RWPE1 (cell line): Measurements from ENCODE around the gene ELFN2.

ENCODE experiments used
- CTCF ChIA-PET: fragments of 350-600 bp; sonication (Branson Sonifier 250); formaldehyde crosslinking; extraction: SDS; loops from one replicate; lab custom pipeline; 2021; lab: Yijun Ruan, JAX
- POLR2A ChIA-PET: fragments of 400-600 bp; formaldehyde crosslinking; extraction: SDS; loops from one replicate; lab custom pipeline; 2020; ENCODE audit warnings: antibody characterized with exemption; ENCODE audit not compliant: low non-redundant PET; lab: Yijun Ruan, JAX
- DNase-seq: peaks from one replicate; pipeline ENCODE4 v3.0.0; 2012; ENCODE audit warnings: low spot score
- H3K27ac ChIP-seq: fragments of 450-650 bp; 2 replicates; pipeline ENCODE4 v1.5.1; 2017
- TF ChIP-seq, protein P1 (sequence below): fragments of 450-650 bp; conservative IDR thresholded peaks from 2 replicates; pipeline ENCODE4 v1.5.1; 2017; ENCODE audit warnings: low read depth, mild to moderate bottlenecking

Gene ELFN2

DNA sequence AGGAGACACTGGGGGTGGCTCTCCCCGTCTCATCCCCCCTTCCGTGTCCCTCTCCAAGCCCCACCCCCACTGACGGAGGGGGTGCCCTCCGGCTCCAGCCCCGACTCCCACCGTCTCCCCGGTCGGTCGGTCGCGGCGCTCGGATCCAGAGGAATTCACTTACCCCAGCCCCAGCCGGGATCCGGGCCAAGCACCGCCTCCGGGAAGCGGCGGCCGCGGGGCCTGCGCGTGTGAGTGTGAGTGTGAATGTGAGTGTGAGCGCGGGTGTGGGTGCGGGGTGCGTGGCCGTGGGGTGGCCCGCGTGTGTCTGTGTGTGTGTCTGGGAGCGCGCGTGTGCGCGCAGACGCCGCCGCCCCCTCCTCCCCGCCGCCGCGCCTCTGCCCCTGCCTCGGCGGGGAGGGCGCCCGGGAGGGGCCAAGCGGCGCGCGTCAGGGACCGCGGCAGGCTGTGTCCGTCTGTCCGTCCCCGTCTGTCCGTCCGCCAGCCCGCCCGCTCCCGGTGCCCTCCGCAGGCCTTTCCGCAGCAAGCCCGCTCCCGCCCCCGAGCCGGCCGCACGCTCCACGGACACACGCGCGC lies at the start of gene ELFN2:
TSS of gene ELFN2 (minus strand) at position 345 of the 576 bp plus-strand sequence. CDS start 51,945 bp downstream, outside the sequence.
- peak within 1 kb of the TSS; percentile 61 for H3K27ac ChIP-seq
- ChIA-PET CTCF (interaction anchor here (0.6 kb wide), 1 partner anchor 90 kb away, joined by 3 read pairs; no protein-coding TSS in a partner anchor), POLR2A (no interaction called here)
- DNase-seq = peak; percentile 22
- TF ChIP-seq, protein P1, sequence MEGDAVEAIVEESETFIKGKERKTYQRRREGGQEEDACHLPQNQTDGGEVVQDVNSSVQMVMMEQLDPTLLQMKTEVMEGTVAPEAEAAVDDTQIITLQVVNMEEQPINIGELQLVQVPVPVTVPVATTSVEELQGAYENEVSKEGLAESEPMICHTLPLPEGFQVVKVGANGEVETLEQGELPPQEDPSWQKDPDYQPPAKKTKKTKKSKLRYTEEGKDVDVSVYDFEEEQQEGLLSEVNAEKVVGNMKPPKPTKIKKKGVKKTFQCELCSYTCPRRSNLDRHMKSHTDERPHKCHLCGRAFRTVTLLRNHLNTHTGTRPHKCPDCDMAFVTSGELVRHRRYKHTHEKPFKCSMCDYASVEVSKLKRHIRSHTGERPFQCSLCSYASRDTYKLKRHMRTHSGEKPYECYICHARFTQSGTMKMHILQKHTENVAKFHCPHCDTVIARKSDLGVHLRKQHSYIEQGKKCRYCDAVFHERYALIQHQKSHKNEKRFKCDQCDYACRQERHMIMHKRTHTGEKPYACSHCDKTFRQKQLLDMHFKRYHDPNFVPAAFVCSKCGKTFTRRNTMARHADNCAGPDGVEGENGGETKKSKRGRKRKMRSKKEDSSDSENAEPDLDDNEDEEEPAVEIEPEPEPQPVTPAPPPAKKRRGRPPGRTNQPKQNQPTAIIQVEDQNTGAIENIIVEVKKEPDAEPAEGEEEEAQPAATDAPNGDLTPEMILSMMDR = no peak

GRCh38 chr22:37476389-37477329 lies 49.4 kb upstream of the ELFN2 start:
- H3K27ac ChIP-seq = no peak overlapping the region
- ChIA-PET CTCF (no interaction called here), POLR2A (no interaction called here)
- no peak for DNase-seq
- TF ChIP-seq, protein P1 = no peak

GRCh38 chr22:37474447-37475090 lies 47.3 kb upstream of the ELFN2 start:
- no peak overlapping the region for H3K27ac ChIP-seq
- TF ChIP-seq, protein P1 = no peak
- DNase-seq = no peak
- POLR2A ChIA-PET = no interaction called here
- CTCF ChIA-PET = interaction anchor here (0.6 kb wide), 1 partner anchor 550 kb away, joined by 3 read pairs; no protein-coding TSS in a partner anchor

- TF ChIP-seq, protein P1 = no peak
- CTCF ChIA-PET = interaction anchor here (0.5 to 2.2 kb wide), 2 partner anchors 92 to 119 kb away, joined by 5 to 6 read pairs; no protein-coding TSS in a partner anchor
- POLR2A ChIA-PET = no interaction called here
Observed at GRCh38 chr22:37473437-37473946, 46.2 kb upstream of the ELFN2 start.

DNA sequence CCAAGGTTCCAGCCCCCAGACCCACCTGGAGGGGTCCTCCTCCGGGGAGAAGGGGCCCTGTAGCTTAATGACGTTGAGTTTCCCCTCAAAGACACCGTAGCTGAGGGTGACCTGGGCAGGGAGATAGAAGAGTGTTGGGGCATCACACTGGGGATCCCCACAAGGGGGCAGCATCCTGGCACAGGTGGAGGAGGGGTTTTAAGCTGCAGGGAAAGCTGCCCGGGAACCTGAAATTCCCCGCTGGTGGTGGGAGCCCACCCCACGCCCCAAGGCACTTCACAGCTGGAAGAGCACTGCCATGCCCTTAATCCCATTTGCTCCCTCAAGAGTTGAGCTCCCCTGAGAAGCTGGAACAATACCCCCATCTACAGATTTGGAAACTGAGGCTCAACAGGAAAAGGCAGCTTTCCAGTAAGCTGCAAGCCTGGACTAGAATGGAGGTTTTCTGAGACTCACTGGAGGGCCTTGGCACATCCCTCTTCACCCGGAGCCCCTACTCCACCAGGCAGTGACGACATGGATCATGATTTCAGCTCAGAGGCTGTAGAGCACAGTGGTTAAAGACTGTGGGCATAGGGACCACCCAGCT lies 45.2 kb upstream of the ELFN2 start:
- CTCF ChIA-PET = interaction anchor here (0.6 to 2.2 kb wide), 8 partner anchors 10 to 883 kb away, joined by 3 to 8 read pairs (median 3); partner anchors contain the start of gene MFNG
- TF ChIP-seq, protein P1 = no peak; the same call in 1 of the 2 replicates
- POLR2A ChIA-PET = no interaction called here
- no peak overlapping the region for H3K27ac ChIP-seq
- DNase-seq = peak; percentile 32

More at GRCh38 chr22:37473437-37473946, 46.2 kb upstream of the ELFN2 start:
- H3K27ac ChIP-seq = no peak overlapping the region
- no peak for DNase-seq
